ENCODE measurements around the gene C1QL1.
A peak's percentile ranks its signal among the peaks of the same experiment; 100 is the strongest.

Gene C1QL1

GRCh38 chr17:44988044-44988942 lies 20.2 kb upstream of the C1QL1 start:
- peak; percentile 87 for DNase-seq

- DNase-seq = no peak
Observed at GRCh38 chr17:44983563-44983962, 15.5 kb upstream of the C1QL1 start.

- no peak for DNase-seq
Observed at GRCh38 chr17:44982113-44982702, 14.1 kb upstream of the C1QL1 start.

- no peak for DNase-seq
Observed at GRCh38 chr17:44981221-44981968, 13.3 kb upstream of the C1QL1 start.

GRCh38 chr17:44979426-44979995 lies 11.4 kb upstream of the C1QL1 start:
- no peak for DNase-seq

GRCh38 chr17:44978807-44979206 lies 10.7 kb upstream of the C1QL1 start:
- no peak for DNase-seq

- DNase-seq = no peak
Observed at GRCh38 chr17:44977814-44978550, 9.9 kb upstream of the C1QL1 start.

GRCh38 chr17:44977065-44977464 lies 9.0 kb upstream of the C1QL1 start:
- DNase-seq = no peak

GRCh38 chr17:44976206-44976605 lies 8.1 kb upstream of the C1QL1 start:
- DNase-seq = peak; percentile 58

- DNase-seq = no peak
Observed at GRCh38 chr17:44972953-44973352, 4.8 kb upstream of the C1QL1 start.

- DNase-seq = no peak
Observed at GRCh38 chr17:44971776-44972483, 3.8 kb upstream of the C1QL1 start.

GRCh38 chr17:44970136-44970741 lies 2.1 kb upstream of the C1QL1 start:
- DNase-seq = peak; percentile 85

GRCh38 chr17:44969144-44969780 lies 1.2 kb upstream of the C1QL1 start:
- DNase-seq = peak; percentile 46

- no peak for DNase-seq
Observed at GRCh38 chr17:44967907-44968224, 237 bp downstream of the C1QL1 start.

- DNase-seq = peak; percentile 58
Observed at GRCh38 chr17:44967026-44967906, 837 bp downstream of the C1QL1 start.

- no peak for DNase-seq
Observed at GRCh38 chr17:44966348-44967025, 1.6 kb downstream of the C1QL1 start.

GRCh38 chr17:44965481-44966234 lies 2.4 kb downstream of the C1QL1 start:
- DNase-seq = no peak

- no peak for DNase-seq
Observed at GRCh38 chr17:44961921-44962350, 6.2 kb downstream of the C1QL1 start.

GRCh38 chr17:44960691-44961090 lies 7.4 kb downstream of the C1QL1 start:
- no peak for DNase-seq
